ENCODE results near the gene ITGB7. TPM values are rescaled to one million over a fixed set of nuclear protein-coding genes. Genes with fewer than 3 reads are reported as not detected.
"Not testable (repeated sequence)": the region's sequence is repeated elsewhere in the genome, so short reads cannot be mapped to it uniquely, and the experiment has no call there.

The ITGB7 gene
- total RNA-seq, 1 experiment from 2014 or later, result 1.1 TPM

GRCh38 chr12:53180220-53180930 lies 26.7 kb downstream of the ITGB7 start, which contains the start of the genes CSAD and ZNF740:
CSAD (minus strand) TSS chr12:53180925; CDS start chr12:53173470, 7,455 bp downstream.
ZNF740 (plus strand) TSS chr12:53180722; CDS start chr12:53181984, 1,262 bp downstream.
- no peaks in the 10 kb centered on the region for H3K27me3 Mint-ChIP-seq (ENCODE audit: insufficient read depth, unreplicated experiment)
- Histone ChIP-seq H3K27me3 (replicated peaks; ENCODE audit: control insufficient read depth, insufficient read depth, low read length) (no peaks in the 10 kb centered on the region), H3K9me3 (no peaks in the 10 kb centered on the region), H3K36me3 (ENCODE audit: control insufficient read depth, insufficient read depth, low read length) (peaks cover 9% of the 10 kb centered on the region), H3K4me1 (peaks cover 21% of the 10 kb centered on the region), H3K4me3 (ENCODE audit: low read depth, low read length) (peak within 1 kb of the TSS; percentile 71)
- CTCF ChIA-PET, result interaction anchor here (0.6 to 2.0 kb wide), 12 partner anchors 20 to 174 kb away, joined by 3 to 17 read pairs (median 4); partner anchors contain the start of genes AAAS, EIF4B and SPRYD3
- H3K4me3 Mint-ChIP-seq (ENCODE audit: unreplicated experiment), result peak within 1 kb of the TSS; percentile 83
- no peaks in the 10 kb centered on the region for H3K9me3 Mint-ChIP-seq (ENCODE audit: unreplicated experiment)
- peaks cover 34% of the 10 kb centered on the region for H3K36me3 Mint-ChIP-seq (ENCODE audit: insufficient read depth, unreplicated experiment)
- H3K4me1 Mint-ChIP-seq (ENCODE audit: low read depth, unreplicated experiment), result peaks cover 23% of the 10 kb centered on the region
- no TSS peak for BruUV-seq (replicated peaks)
- DNase-seq, result peak; percentile 98
- intact Hi-C loops (cut with micrococcal nuclease; ENCODE audit: unreplicated experiment), result no loop called here
- TF ChIP-seq CTCF (IDR thresholded peaks at IDR 0.05; ENCODE audit: insufficient read depth in 1 of 2, low read depth in 1 of 2, low read length in 1 of 2, severe bottlenecking in 1 of 2, unreplicated experiment in 1 of 2), result no peak
- H3K27ac Mint-ChIP-seq (ENCODE audit: unreplicated experiment), result peak within 1 kb of the TSS; percentile 85
- POLR2A ChIA-PET, result interaction anchor here (0.5 to 2.0 kb wide), 19 partner anchors 8 to 1219 kb away, joined by 3 to 14 read pairs (median 5); partner anchors contain the start of genes AAAS, EIF4B, ESPL1 and NR4A1

- Histone ChIP-seq H3K27me3 (replicated peaks; ENCODE audit: control insufficient read depth, insufficient read depth, low read length) (no peaks in the 10 kb centered on the region), H3K9me3 (no peaks in the 10 kb centered on the region), H3K36me3 (ENCODE audit: control insufficient read depth, insufficient read depth, low read length) (peaks cover 8% of the 10 kb centered on the region), H3K4me3 (ENCODE audit: low read depth, low read length) (peak overlapping the region; percentile 71), H3K4me1 (peaks cover 27% of the 10 kb centered on the region)
- CTCF ChIA-PET, result interaction anchor here (0.6 to 2.0 kb wide), 7 partner anchors 95 to 1202 kb away, joined by 3 to 17 read pairs (median 4); partner anchors contain the start of genes AAAS, EIF4B and SPRYD3
- H3K9me3 Mint-ChIP-seq (ENCODE audit: unreplicated experiment), result no peaks in the 10 kb centered on the region
- DNase-seq, result peak in 1 of 2 experiments; percentile 45
- H3K27me3 Mint-ChIP-seq (ENCODE audit: insufficient read depth, unreplicated experiment), result no peaks in the 10 kb centered on the region
- peaks cover 29% of the 10 kb centered on the region for H3K4me1 Mint-ChIP-seq (ENCODE audit: low read depth, unreplicated experiment)
- no peak for TF ChIP-seq CTCF (IDR thresholded peaks at IDR 0.05; ENCODE audit: insufficient read depth in 1 of 2, low read depth in 1 of 2, low read length in 1 of 2, severe bottlenecking in 1 of 2, unreplicated experiment in 1 of 2)
- H3K36me3 Mint-ChIP-seq (ENCODE audit: insufficient read depth, unreplicated experiment), result peaks cover 31% of the 10 kb centered on the region
- peak overlapping the region; percentile 85 for H3K27ac Mint-ChIP-seq (ENCODE audit: unreplicated experiment)
- peak overlapping the region; percentile 83 for H3K4me3 Mint-ChIP-seq (ENCODE audit: unreplicated experiment)
- intact Hi-C loops (cut with micrococcal nuclease; ENCODE audit: unreplicated experiment), result no loop called here
- POLR2A ChIA-PET, result interaction anchor here (0.5 to 2.0 kb wide), 9 partner anchors 8 to 1218 kb away, joined by 3 to 14 read pairs (median 7); partner anchors contain the start of genes AAAS, PFDN5, SOAT2 and SPRYD3
- TSS peak; percentile 77 for BruUV-seq (replicated peaks)
Measured at GRCh38 chr12:53179687-53180219, 27.3 kb downstream of the ITGB7 start.

DNA sequence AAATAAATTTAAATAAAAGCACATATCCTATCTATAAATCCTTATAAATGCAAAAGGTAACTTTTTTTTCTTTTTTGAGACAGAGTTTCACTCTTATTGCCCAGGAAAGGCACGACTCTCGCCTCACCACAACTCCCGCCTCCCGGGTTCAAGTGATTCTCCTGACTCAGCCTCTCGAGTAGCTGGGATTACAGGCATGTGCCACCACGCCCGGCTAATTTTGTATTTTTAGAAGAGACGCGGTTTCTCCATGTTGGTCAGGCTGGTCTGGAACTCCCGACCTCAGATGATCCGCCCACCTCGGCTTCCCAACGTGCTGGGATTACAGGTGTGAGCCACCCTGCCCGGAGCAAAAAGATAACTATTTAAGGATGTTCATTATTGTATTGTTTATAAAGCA lies 28.2 kb downstream of the ITGB7 start:
- H3K27ac Mint-ChIP-seq (ENCODE audit: unreplicated experiment); BruUV-seq (replicated peaks); CTCF ChIA-PET; H3K9me3 Mint-ChIP-seq (ENCODE audit: unreplicated experiment); H3K4me3 ChIP-seq (ENCODE audit: low read depth, low read length); DNase-seq; H3K36me3 ChIP-seq (ENCODE audit: control insufficient read depth, insufficient read depth, low read length); H3K27me3 ChIP-seq (replicated peaks; ENCODE audit: control insufficient read depth, insufficient read depth, low read length); POLR2A ChIA-PET; H3K9me3 ChIP-seq; intact Hi-C loops (cut with micrococcal nuclease; ENCODE audit: unreplicated experiment); H3K27me3 Mint-ChIP-seq (ENCODE audit: insufficient read depth, unreplicated experiment): not testable (repeated sequence)
- H3K4me1 ChIP-seq, result peaks cover 32% of the 10 kb centered on the region
- Mint-ChIP-seq H3K36me3 (ENCODE audit: insufficient read depth, unreplicated experiment) (peaks cover 26% of the 10 kb centered on the region), H3K4me1 (ENCODE audit: low read depth, unreplicated experiment) (peaks cover 31% of the 10 kb centered on the region), H3K4me3 (ENCODE audit: unreplicated experiment) (peak overlapping the region; percentile 83)

DNA sequence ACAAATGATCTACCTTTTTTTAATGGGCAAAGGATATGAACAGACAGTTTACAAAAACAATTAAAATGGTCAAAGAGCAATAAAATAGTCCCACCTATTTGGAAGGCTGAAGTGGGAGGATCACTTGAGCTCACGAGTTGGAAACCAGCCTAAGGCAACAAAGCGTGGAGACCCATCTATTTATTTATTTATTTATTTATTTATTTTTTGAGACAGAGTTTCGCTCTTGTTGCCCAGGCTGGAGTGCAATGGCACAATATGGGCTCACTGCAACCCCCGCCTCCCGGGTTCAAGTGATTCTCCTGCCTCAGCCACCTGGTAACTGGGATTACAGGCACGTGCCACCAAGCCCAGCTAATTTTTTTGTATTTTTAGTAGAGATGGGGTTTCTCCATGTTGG lies 29.6 kb downstream of the ITGB7 start:
- H3K36me3 ChIP-seq (ENCODE audit: control insufficient read depth, insufficient read depth, low read length); BruUV-seq (replicated peaks); H3K4me3 Mint-ChIP-seq (ENCODE audit: unreplicated experiment); DNase-seq; POLR2A ChIA-PET; H3K27ac Mint-ChIP-seq (ENCODE audit: unreplicated experiment); H3K9me3 Mint-ChIP-seq (ENCODE audit: unreplicated experiment); H3K9me3 ChIP-seq; H3K27me3 ChIP-seq (replicated peaks; ENCODE audit: control insufficient read depth, insufficient read depth, low read length); CTCF ChIA-PET; intact Hi-C loops (cut with micrococcal nuclease; ENCODE audit: unreplicated experiment); H3K27me3 Mint-ChIP-seq (ENCODE audit: insufficient read depth, unreplicated experiment); H3K4me3 ChIP-seq (ENCODE audit: low read depth, low read length): not testable (repeated sequence)
- H3K4me1 ChIP-seq, result peaks cover 24% of the 10 kb centered on the region
- H3K36me3 Mint-ChIP-seq (ENCODE audit: insufficient read depth, unreplicated experiment), result peaks cover 26% of the 10 kb centered on the region
- H3K4me1 Mint-ChIP-seq (ENCODE audit: low read depth, unreplicated experiment), result peaks cover 26% of the 10 kb centered on the region

Data from Caco-2 (cell line).